ENCODE measurements around the gene PXMP2. TPM values are rescaled to one million over a fixed set of nuclear protein-coding genes. Genes with fewer than 3 reads are reported as not detected.
A peak's percentile ranks its signal among the peaks of the same experiment; 100 is the strongest.

Gene PXMP2
- 1 to 10 TPM; 3.0 to 3.1 TPM for total RNA-seq
- total RNA-seq = 0.23 to 0.68 reads per million in 2 donors

GRCh38 chr12:132687211-132688164 lies at the start of gene PXMP2, which contains the start of gene POLE:
Gene PXMP2 (plus strand): TSS chr12:132687587. CDS start chr12:132687671, 84 bp downstream.
Gene POLE (minus strand): TSS chr12:132687342. CDS start chr12:132687315, 27 bp downstream.
- Mint-ChIP-seq H3K4me1 (peaks cover 15% of the 10 kb centered on the region), H3K27me3 (no peaks in the 10 kb centered on the region), H3K36me3 (ENCODE audit: low read depth) (no peaks in the 10 kb centered on the region), H3K27ac (peak within 1 kb of the TSS; percentile 45), H3K4me3 (peak within 1 kb of the TSS; percentile 89)
- ATAC-seq (peak; percentile 95), DNase-seq (peak; percentile 86 to 90 (median 88))
- H3K9me3 ChIP-seq (ENCODE audit: control insufficient read depth, low read length, poor library complexity, severe bottlenecking) = no peaks in the 10 kb centered on the region

DNA sequence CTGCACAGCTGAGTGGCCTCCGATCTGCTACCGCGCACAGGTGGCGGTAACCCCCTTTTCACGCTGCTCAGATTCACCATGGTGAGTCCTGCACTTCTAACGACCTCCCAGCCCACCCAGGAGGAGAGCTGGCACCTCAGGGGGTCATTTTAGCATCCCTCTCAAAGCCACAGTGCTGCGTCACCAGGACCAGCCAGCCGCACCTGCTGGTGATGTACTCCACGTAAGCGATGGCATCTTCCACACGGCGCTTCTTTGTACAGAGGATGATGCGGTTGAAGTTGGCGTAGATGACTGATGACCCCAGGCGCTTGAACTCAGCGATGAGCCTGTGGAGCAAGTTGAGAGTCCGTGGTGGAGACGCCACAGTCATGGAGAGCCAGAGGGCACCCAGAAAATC lies 49.6 kb upstream of the PXMP2 start:
- H3K27ac Mint-ChIP-seq = no peak overlapping the region

GRCh38 chr12:132638541-132639408 lies 48.6 kb upstream of the PXMP2 start:
- H3K36me3 Mint-ChIP-seq (ENCODE audit: low read depth) = peaks cover 8% of the 10 kb centered on the region
- H3K4me3 Mint-ChIP-seq = no peak overlapping the region
- peaks cover 7% of the 10 kb centered on the region for H3K4me1 Mint-ChIP-seq
- H3K9me3 ChIP-seq (ENCODE audit: control insufficient read depth, low read length, poor library complexity, severe bottlenecking) = no peaks in the 10 kb centered on the region
- H3K27me3 Mint-ChIP-seq = no peaks in the 10 kb centered on the region
- ATAC-seq (no peak), DNase-seq (no peak)
- H3K27ac Mint-ChIP-seq = no peak overlapping the region

More for the DNA sequence above, 49.6 kb upstream of the PXMP2 start:
- DNase-seq = no peak
- H3K9me3 ChIP-seq (ENCODE audit: control insufficient read depth, low read length, poor library complexity, severe bottlenecking) = no peaks in the 10 kb centered on the region
- Mint-ChIP-seq H3K36me3 (ENCODE audit: low read depth) (peaks cover 8% of the 10 kb centered on the region), H3K27me3 (no peaks in the 10 kb centered on the region), H3K4me3 (no peak overlapping the region), H3K4me1 (peaks cover 7% of the 10 kb centered on the region)
- ATAC-seq = no peak

DNA sequence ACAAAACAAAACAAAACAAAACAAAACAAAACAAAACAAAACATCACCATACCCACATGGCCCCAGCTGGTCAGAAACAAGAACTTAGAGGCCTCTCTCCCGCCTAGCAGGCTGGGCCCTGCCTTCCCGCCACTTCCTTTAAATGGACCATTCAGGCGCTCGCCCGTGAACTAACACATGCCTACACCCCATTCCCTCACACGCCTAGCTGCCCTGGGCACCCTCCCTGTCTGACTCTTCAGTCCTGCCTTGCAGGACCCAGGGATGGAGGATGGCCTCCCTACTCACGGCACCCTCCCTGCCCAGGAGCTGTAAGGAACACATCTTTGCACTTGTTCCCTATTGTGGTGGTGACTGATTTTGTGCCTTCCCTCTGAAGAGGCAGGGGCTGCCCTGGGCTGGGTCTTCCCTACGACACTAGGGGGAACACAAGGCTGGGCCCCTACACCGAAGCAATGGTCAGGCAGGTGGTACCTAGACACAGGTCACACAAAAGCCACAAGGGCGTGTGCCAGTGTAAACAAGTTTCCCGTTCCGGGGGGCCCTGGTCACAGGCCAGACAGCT lies 47.3 kb upstream of the PXMP2 start:
- Mint-ChIP-seq H3K36me3 (ENCODE audit: low read depth) (peaks cover 8% of the 10 kb centered on the region), H3K4me1 (peaks cover 4% of the 10 kb centered on the region), H3K27me3 (no peaks in the 10 kb centered on the region), H3K4me3 (no peak overlapping the region), H3K27ac (no peak overlapping the region)
- ATAC-seq (no peak), DNase-seq (no peak)
- no peaks in the 10 kb centered on the region for H3K9me3 ChIP-seq (ENCODE audit: control insufficient read depth, low read length, poor library complexity, severe bottlenecking)

DNA sequence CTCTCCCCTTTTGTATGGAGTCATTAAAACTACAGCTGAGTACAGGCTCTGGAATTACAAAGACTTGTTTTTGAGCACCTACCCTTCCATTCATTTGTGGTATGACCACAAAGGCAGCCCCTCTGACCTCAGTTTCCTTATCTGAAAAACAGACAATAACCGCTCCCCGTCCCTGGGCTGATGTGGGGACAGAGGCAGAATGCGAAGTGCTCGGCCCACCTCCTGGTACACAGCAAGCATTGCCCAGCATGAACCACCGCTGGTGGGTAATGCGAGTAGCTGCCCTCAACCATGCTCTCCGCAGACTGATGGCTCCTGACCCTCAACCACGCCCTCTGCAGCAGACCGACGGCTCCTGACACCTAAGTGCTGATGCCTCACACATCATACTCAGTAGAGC lies 46.5 kb upstream of the PXMP2 start:
- DNase-seq = no peak
- no peaks in the 10 kb centered on the region for H3K9me3 ChIP-seq (ENCODE audit: control insufficient read depth, low read length, poor library complexity, severe bottlenecking)
- Mint-ChIP-seq H3K4me1 (peaks cover 4% of the 10 kb centered on the region), H3K36me3 (ENCODE audit: low read depth) (peaks cover 8% of the 10 kb centered on the region), H3K4me3 (no peak overlapping the region), H3K27me3 (no peaks in the 10 kb centered on the region), H3K27ac (peak overlapping the region; percentile 65)
- no peak for ATAC-seq

DNA sequence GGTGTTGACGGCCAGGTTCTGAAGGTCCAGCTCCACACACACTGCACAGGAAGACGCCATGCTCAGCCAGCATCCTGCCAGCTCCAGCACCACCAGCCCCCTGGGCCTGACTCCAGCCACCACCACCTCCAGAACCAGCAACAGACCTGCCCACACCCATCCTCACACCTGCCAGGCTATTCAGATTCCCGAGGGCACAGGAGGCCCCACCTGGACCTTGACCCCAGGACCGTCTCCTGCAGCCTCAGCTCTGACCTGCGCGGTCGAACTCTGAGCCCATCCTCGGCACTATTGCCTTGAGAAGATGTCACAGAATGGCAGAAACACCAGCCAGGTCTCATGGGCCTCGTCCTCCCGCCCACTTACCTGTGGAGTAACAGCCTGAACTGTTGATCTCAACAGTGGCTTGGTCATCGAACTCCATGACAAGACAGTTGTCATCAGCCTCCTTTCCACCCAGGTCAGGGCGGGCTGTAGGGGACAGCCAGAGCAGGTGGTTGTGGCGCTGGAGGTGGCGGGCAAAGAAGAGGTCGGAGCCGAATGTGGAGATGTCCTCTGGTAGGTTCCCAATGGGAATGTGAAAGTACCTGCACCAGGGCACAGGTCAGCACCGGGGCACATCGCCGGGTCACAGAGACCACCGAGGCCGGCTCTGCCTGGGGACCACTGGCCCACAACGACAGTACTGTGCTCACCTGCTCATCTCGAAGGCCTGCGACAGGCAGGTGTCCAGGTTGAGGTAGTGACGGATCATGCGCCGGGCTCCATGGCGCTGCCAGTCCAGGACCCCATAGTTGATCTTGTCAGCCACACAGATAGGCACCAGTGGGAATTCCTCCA lies 45.4 kb upstream of the PXMP2 start:
- DNase-seq (no peak), ATAC-seq (no peak)
- Mint-ChIP-seq H3K4me1 (peaks cover 2% of the 10 kb centered on the region), H3K36me3 (ENCODE audit: low read depth) (peaks cover 8% of the 10 kb centered on the region), H3K27ac (peak overlapping the region; percentile 65), H3K4me3 (no peak overlapping the region), H3K27me3 (no peaks in the 10 kb centered on the region)
- H3K9me3 ChIP-seq (ENCODE audit: control insufficient read depth, low read length, poor library complexity, severe bottlenecking) = no peaks in the 10 kb centered on the region

DNA sequence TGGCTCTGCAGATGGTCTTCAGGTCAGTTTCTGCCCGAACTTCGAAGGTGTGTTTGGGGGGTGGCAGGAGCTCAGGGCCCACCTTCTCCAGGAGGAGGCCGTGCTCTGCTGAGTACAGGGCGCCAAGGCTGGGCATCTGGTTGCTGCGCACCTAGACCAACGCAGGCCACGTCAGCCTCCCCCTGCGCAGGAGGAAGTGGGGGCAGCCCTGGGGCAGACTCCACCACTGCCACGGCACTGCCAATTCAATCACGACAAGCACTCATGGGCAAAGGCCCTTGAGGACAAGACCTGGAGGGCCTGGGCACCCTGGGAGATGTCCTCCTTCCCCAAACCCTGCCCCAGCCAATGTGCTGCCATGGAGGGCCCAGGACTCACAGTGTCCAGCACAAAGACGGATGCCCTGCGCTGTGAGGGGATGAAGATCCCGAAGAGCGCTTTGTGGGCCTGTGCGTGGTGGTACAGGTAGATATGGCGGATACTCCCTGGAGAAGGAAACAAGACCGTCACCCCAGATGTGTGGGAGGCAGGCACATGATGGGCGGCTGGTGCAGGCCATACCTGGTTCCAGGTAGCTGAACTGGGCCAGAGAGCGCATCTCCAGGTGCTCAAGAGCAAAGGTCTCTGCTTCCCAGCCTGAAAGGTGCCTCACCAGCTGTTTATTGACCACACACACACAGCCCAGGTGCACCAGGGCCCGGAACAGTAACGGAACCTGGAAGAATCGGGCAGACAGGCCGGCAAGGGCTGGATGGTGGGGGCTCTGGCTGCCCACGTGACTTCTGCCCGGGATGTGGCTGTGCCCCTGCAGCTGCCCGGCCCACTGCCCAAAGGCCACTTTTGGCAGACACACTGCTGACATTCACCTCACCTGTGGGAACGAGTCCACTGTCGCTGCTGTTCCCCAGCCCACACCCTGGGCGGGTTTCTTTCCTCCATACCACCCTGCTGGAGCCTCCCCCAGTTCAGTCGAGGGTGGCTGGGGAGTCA lies 44.2 kb upstream of the PXMP2 start:
- no peak for ATAC-seq
- no peaks in the 10 kb centered on the region for H3K27me3 Mint-ChIP-seq

GRCh38 chr12:132646850-132647249 lies 40.5 kb upstream of the PXMP2 start:
- ATAC-seq (no peak), DNase-seq (no peak)
- H3K4me1 Mint-ChIP-seq = no peaks in the 10 kb centered on the region
- H3K4me3 Mint-ChIP-seq = no peak overlapping the region
- peaks cover under 1% of the 10 kb centered on the region for H3K36me3 Mint-ChIP-seq (ENCODE audit: low read depth)
- no peak overlapping the region for H3K27ac Mint-ChIP-seq
- H3K9me3 ChIP-seq (ENCODE audit: control insufficient read depth, low read length, poor library complexity, severe bottlenecking) = no peaks in the 10 kb centered on the region
- H3K27me3 Mint-ChIP-seq = no peaks in the 10 kb centered on the region

More for the DNA sequence above, 44.2 kb upstream of the PXMP2 start:
- DNase-seq = no peak
- Mint-ChIP-seq H3K36me3 (ENCODE audit: low read depth) (peaks cover 8% of the 10 kb centered on the region), H3K4me1 (peaks cover 2% of the 10 kb centered on the region), H3K4me3 (no peak overlapping the region), H3K27ac (no peak overlapping the region)
- H3K9me3 ChIP-seq (ENCODE audit: control insufficient read depth, low read length, poor library complexity, severe bottlenecking) = no peaks in the 10 kb centered on the region

GRCh38 chr12:132647858-132648257 lies 39.5 kb upstream of the PXMP2 start:
- H3K27me3 Mint-ChIP-seq = no peaks in the 10 kb centered on the region
- H3K27ac Mint-ChIP-seq = peak overlapping the region; percentile 14
- ATAC-seq = no peak
- no peak overlapping the region for H3K4me3 Mint-ChIP-seq
- H3K9me3 ChIP-seq (ENCODE audit: control insufficient read depth, low read length, poor library complexity, severe bottlenecking) = no peaks in the 10 kb centered on the region
- H3K4me1 Mint-ChIP-seq = peaks cover 3% of the 10 kb centered on the region
- H3K36me3 Mint-ChIP-seq (ENCODE audit: low read depth) = peaks cover 2% of the 10 kb centered on the region
- DNase-seq = no peak

DNA sequence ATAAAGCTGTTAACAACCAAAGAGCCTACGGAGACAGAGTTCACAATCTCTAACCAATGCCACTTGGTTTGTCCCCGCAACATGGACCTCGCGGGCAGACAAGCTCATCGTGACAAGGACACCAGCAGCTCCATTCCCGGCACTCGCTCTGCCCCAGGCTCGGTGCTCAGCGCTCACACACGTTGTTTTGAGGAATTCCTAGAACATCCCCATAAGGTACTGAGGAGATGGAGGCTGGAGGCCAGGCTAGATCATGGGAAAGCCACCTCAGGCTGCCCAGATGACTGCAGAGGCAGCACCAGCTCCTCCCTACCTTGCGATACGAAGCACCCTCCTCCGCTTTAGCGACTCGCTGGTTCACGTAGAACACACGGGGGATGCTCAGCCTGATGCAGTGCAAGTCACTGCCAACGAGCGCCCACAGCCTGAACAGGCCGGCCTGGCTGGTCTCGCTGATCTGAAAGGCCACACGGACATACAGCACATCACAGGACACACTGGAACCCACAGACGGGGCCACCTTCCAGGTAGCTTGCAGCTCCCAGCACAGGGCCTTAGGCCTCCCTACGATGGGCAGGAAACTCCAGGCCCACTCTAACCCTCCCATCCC lies 38.7 kb upstream of the PXMP2 start:
- Mint-ChIP-seq H3K27ac (peak overlapping the region; percentile 16), H3K36me3 (ENCODE audit: low read depth) (peaks cover 2% of the 10 kb centered on the region), H3K4me3 (no peak overlapping the region), H3K27me3 (no peaks in the 10 kb centered on the region), H3K4me1 (peaks cover 3% of the 10 kb centered on the region)
- DNase-seq (no peak), ATAC-seq (no peak)
- H3K9me3 ChIP-seq (ENCODE audit: control insufficient read depth, low read length, poor library complexity, severe bottlenecking) = no peaks in the 10 kb centered on the region

DNA sequence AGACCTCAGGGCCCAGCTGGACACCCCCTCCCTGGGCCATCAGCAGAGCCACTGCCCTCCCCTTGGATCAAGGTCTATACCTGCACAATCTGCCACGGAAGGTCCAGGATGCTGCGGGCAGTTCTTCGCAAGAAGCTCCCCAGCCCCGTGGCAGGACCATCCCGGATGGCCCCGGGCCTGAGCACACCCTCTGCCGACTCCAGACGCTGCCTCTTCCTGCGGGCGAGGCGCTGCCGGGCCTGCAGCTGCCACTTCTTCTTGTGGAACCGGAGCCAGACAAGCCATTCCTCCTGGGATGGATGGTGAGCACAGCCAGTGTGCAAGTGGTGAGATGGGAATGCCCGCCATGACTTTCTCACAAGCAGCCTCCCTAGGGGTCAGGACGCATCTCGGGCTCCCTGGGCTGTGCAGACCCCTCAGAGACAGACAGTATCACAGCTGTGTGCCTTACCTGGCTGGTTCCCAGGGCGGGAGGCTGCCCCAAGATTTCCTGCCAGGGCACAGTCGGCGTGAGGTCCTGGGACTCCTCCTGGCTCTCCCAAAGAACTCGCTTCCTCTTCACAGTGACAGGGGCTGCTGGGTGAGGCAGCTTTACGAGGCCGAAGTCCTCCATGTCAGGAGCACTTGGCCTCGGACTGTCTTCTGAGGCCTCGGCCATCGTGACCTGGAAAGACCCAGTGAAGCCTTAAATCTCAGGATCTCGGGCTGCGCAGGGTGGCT lies 38.0 kb upstream of the PXMP2 start:
- H3K27me3 Mint-ChIP-seq = no peaks in the 10 kb centered on the region
- DNase-seq (no peak), ATAC-seq (no peak)
- peaks cover 3% of the 10 kb centered on the region for H3K4me1 Mint-ChIP-seq
- H3K27ac Mint-ChIP-seq = peak overlapping the region; percentile 16
- H3K36me3 Mint-ChIP-seq (ENCODE audit: low read depth) = peaks cover 2% of the 10 kb centered on the region
- no peaks in the 10 kb centered on the region for H3K9me3 ChIP-seq (ENCODE audit: control insufficient read depth, low read length, poor library complexity, severe bottlenecking)
- H3K4me3 Mint-ChIP-seq = no peak overlapping the region

Measured in T-helper 17 cell (primary cell).